ENCODE results near the gene PALLD. TPM values are rescaled to one million over a fixed set of nuclear protein-coding genes. Genes with fewer than 3 reads are reported as not detected.

Gene PALLD
- polyA plus RNA-seq, 1 donor (not counting 4 experiments of a cell fraction or from before 2014, with no cell fraction given): 136 TPM

DNA sequence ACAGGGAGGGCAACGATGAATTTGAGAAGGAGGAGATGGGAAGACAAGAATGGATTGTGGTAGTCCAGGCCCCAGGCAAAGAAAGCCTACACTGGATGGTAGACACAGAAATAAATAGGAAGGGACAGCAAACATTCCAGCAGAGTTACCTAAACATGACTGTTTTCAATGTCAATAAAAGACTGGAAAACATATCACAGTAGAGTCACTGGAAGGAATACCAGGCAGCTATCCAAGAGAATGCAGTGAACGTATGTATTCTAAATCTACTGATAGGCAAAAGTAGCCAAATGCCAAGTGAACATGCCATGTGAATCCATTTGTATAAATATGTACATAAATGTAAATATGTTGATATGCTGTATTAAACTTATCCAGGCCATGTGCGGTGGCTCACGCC, 183.0 kb downstream of the PALLD start:
- Histone ChIP-seq H3K4me3 (ENCODE audit: control insufficient read depth in 2 of 3, extremely low read depth in 1 of 3, insufficient read depth in 2 of 3, low read depth in 1 of 3, low read length in 3 of 3) (no peak overlapping the region), H3K9me1 (ENCODE audit: control insufficient read depth, extremely low read depth, insufficient read depth, low read length) (no peaks in the 10 kb centered on the region), H3K27me3 (ENCODE audit: control insufficient read depth, extremely low read depth, insufficient read depth, low read length) (no peaks in the 10 kb centered on the region), H3K9ac (ENCODE audit: control insufficient read depth, extremely low read depth, insufficient read depth, low read length) (no peak overlapping the region), H4K20me1 (ENCODE audit: control insufficient read depth, extremely low read depth, insufficient read depth, low read length) (no peaks in the 10 kb centered on the region), H3K4me2 (ENCODE audit: control insufficient read depth, extremely low read depth, insufficient read depth, low read depth, low read length) (no peak overlapping the region), H3K9me3 (ENCODE audit: control insufficient read depth, low read depth, low read length) (no peaks in the 10 kb centered on the region), H3K79me2 (ENCODE audit: control insufficient read depth, insufficient read depth, low read length) (no peaks in the 10 kb centered on the region), H2AFZ (ENCODE audit: control insufficient read depth, low read length) (no peak overlapping the region), H3K4me1 (ENCODE audit: control insufficient read depth, extremely low read depth, insufficient read depth, low read length) (peaks cover 7% of the 10 kb centered on the region), H3K27ac (ENCODE audit: control insufficient read depth, insufficient read depth, low read length) (no peak overlapping the region), H3K36me3 (ENCODE audit: control insufficient read depth in 2 of 2, extremely low read depth in 1 of 2, insufficient read depth in 2 of 2, low read length in 2 of 2) (no peaks in the 10 kb centered on the region)
- dilution Hi-C loops (cut with MboI; ENCODE audit: extremely low pct_ligation_motif_present, low sequenced_read_pairs): no loop called here
- TF ChIP-seq EZH2 (IDR thresholded peaks at IDR 0.05; ENCODE audit: low read length): no peak
- TF ChIP-seq, protein P1, sequence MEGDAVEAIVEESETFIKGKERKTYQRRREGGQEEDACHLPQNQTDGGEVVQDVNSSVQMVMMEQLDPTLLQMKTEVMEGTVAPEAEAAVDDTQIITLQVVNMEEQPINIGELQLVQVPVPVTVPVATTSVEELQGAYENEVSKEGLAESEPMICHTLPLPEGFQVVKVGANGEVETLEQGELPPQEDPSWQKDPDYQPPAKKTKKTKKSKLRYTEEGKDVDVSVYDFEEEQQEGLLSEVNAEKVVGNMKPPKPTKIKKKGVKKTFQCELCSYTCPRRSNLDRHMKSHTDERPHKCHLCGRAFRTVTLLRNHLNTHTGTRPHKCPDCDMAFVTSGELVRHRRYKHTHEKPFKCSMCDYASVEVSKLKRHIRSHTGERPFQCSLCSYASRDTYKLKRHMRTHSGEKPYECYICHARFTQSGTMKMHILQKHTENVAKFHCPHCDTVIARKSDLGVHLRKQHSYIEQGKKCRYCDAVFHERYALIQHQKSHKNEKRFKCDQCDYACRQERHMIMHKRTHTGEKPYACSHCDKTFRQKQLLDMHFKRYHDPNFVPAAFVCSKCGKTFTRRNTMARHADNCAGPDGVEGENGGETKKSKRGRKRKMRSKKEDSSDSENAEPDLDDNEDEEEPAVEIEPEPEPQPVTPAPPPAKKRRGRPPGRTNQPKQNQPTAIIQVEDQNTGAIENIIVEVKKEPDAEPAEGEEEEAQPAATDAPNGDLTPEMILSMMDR (optimal IDR thresholded peaks at IDR 0.05 in 1 of 3, IDR thresholded peaks at IDR 0.05 in 1 of 3, conservative IDR thresholded peaks at IDR 0.05 in 1 of 3; ENCODE audit: extremely low read depth in 1 of 3, insufficient read depth in 2 of 3, low read length in 3 of 3): no peak
- DNase-seq (ENCODE audit: low read depth, low spot score) (no peak), FAIRE-seq (no peak)

DNA sequence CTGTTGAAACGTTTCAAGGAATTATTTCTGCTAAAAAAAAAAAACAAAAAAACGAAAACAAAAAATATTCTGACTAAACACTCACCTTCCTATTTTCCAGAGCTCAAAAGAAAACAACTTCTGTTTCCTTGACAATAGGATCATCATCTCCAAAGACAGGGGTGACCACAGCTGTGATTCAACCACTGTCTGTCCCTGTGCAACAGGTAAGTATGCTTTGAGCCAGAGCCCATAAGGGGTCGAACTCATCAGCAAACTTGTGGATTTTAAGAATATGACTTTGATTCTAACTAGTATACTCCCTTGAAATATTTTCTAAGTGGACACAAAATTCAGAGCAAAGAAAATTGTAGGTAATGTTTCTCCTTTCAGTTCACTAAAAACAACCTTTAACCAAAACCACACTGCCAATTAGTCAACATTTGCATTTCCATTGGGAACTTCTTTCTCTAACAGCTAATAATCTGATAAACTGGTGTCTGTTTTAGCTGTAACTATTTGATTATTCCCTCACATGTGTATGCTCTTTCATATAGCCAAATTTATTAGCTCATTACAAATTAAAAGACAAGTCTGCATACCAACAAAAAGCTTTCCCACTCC, 186.1 kb downstream of the PALLD start:
- no peak for FAIRE-seq
- Histone ChIP-seq H3K36me3 (ENCODE audit: control insufficient read depth in 2 of 2, extremely low read depth in 1 of 2, insufficient read depth in 2 of 2, low read length in 2 of 2) (no peaks in the 10 kb centered on the region), H3K27ac (ENCODE audit: control insufficient read depth, insufficient read depth, low read length) (no peak overlapping the region), H3K79me2 (ENCODE audit: control insufficient read depth, insufficient read depth, low read length) (no peaks in the 10 kb centered on the region), H4K20me1 (ENCODE audit: control insufficient read depth, extremely low read depth, insufficient read depth, low read length) (no peaks in the 10 kb centered on the region), H3K9me1 (ENCODE audit: control insufficient read depth, extremely low read depth, insufficient read depth, low read length) (no peaks in the 10 kb centered on the region), H2AFZ (ENCODE audit: control insufficient read depth, low read length) (no peak overlapping the region), H3K4me2 (ENCODE audit: control insufficient read depth, extremely low read depth, insufficient read depth, low read depth, low read length) (no peak overlapping the region), H3K4me3 (ENCODE audit: control insufficient read depth in 2 of 3, extremely low read depth in 1 of 3, insufficient read depth in 2 of 3, low read depth in 1 of 3, low read length in 3 of 3) (no peak overlapping the region), H3K9me3 (ENCODE audit: control insufficient read depth, low read depth, low read length) (no peaks in the 10 kb centered on the region), H3K9ac (ENCODE audit: control insufficient read depth, extremely low read depth, insufficient read depth, low read length) (no peak overlapping the region), H3K4me1 (ENCODE audit: control insufficient read depth, extremely low read depth, insufficient read depth, low read length) (peaks cover 7% of the 10 kb centered on the region), H3K27me3 (ENCODE audit: control insufficient read depth, extremely low read depth, insufficient read depth, low read length) (no peaks in the 10 kb centered on the region)
- TF ChIP-seq, protein P1 (optimal IDR thresholded peaks at IDR 0.05 in 1 of 3, IDR thresholded peaks at IDR 0.05 in 1 of 3, conservative IDR thresholded peaks at IDR 0.05 in 1 of 3; ENCODE audit: extremely low read depth in 1 of 3, insufficient read depth in 2 of 3, low read length in 3 of 3): no peak
- TF ChIP-seq EZH2 (IDR thresholded peaks at IDR 0.05; ENCODE audit: low read length): no peak
- no peak for DNase-seq (ENCODE audit: low read depth, low spot score)
- dilution Hi-C loops (cut with MboI; ENCODE audit: extremely low pct_ligation_motif_present, low sequenced_read_pairs): no loop called here

All from keratinocyte (primary cell).